HG03575 (cell line): Measurements from ENCODE around the gene NEK5.
"Not testable (repeated sequence)": the region's sequence is repeated elsewhere in the genome, so short reads cannot be mapped to it uniquely, and the experiment has no call there.

Experiments
- ATAC-seq: cut with Tn5 transposase; IDR thresholded peaks from one replicate; pipeline ENCODE4 v1.9.1; 2021; ENCODE audit not compliant: unreplicated experiment, insufficient number of reproducible peaks, low FRiP score; ENCODE audit errors: extremely low read depth

Gene NEK5

DNA sequence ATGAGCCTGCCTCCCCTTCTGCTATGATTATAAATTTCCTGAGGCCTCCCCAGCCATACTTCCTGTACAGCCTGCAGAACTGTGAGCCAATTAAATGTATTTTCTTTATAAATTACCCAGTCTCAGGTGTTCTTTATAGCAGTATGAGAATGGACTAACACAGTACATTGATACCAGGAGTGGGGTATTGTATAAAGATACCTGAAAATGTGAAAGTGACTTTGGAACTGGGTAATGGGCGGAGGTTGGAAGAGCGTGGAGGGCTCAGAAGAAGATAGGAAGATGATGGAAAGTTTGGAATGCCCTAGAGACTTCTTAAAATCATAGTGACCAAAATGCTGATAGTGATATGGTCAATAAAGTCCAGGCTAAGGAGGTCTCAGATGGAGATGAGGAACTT is 32.8 kb downstream of the NEK5 start:
- ATAC-seq = no peak

DNA sequence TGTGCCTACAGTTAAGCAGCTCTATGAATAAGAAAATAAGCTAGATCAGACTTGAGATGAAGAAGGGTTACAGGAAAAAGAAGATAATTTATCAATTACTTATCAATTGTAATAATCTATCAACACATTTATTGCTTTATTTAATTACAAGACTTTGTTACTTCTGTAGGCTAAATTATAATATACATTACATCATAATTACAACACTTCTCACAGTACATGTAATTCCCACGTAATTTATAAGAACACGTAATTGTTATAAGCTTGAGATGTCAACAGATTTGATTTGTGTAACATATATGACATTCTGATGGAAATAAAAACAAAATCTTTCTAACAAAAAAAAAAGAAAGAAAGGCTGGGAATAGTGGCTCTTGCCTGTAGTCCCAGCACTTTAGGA is 36.8 kb downstream of the NEK5 start:
- ATAC-seq = no peak

DNA sequence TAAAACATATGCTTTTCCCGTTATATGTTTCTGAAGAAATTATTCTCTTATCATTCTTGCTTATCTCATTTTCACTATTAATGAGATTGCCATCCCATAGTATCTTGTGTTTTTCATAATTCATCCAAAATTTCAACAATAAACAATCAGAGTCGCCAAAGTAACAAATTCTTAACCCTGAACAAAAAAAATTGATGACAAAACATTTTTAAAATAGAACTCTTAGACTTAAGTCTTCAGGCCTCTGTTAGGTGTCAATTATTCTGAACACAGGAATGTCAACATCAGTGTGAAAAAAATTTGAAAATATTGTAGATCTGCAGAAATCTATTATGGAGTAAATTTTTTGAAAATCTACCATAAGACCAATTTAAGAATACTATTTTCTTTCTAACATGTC is 37.4 kb downstream of the NEK5 start:
- no peak for ATAC-seq

DNA sequence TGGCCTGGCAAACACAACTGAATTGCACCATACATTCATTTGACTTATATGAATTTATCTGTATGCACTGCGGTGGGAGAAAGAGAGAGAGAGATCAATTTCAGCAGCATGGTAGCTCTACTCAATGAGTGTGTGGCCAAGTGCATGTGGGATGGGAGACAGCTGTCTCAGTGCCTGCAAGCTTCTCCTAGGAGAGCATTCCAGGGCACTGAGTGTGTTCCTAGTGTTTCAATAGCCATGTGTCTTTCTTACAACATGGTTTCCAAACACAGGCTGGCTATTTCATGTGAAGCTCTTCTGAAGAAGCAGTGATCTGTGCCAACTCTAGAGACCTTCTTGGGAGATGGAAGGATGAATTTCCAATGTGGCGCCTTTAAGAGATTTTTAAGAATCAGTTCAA is 43.5 kb downstream of the NEK5 start:
- no peak for ATAC-seq

DNA sequence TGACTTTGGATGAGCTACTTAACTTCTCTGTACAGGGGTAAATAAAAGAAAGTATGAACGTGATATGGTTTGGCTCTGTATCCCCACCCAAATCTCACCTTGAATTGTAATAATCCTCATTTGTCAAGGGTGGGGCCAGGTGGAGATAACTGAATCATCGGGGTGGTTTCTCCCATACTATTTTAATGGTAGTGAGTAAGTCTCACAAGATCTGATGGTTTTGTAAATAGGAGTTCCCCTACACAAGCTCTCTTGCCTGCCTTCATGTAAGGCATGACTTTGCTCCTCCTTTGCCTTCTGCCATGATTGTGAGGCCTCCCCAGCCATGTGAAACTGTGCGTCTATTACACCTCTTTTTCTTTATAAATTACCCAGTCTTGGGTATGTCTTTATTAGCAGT is 43.9 kb downstream of the NEK5 start:
- not testable (repeated sequence) for ATAC-seq

DNA sequence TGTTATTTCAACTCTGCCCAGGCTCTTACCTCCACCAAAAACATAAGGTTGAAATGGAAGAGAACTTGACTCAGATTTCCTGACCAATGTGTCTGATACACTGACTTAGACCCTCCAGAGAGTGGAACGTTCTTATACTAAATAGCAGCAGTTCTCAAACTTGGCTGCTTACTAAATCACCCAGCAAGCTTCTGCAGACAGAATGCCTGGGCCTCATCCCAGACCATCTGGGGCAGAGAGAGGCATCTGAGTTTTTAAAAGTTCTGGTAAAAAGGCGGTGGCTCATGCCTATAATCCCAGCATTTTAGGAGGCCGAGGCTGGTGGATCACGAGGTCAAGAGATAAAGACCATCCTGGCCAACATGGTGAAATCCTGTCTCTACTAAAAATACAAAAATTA is 46.3 kb downstream of the NEK5 start:
- no peak for ATAC-seq

DNA sequence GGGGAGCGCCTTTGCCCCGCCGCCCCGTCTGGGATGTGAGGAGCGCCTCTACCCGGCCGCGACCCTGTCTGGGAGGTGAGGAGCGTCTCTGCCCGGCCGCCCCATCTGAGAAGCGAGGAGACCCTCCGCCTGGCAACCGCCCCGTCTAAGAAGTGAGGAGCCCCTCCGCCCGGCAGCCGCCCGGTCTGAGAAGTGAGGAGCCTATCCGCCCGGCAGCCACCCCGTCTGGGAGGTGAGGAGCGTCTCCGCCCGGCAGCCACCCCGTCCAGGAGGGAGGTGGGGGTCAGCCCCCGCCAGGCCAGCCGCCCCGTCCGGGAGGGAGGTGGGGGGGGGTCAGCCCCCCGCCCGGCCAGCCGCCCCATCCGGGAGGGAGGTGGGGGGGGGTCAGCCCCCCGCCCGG is 49.0 kb downstream of the NEK5 start:
- ATAC-seq = not testable (repeated sequence)

DNA sequence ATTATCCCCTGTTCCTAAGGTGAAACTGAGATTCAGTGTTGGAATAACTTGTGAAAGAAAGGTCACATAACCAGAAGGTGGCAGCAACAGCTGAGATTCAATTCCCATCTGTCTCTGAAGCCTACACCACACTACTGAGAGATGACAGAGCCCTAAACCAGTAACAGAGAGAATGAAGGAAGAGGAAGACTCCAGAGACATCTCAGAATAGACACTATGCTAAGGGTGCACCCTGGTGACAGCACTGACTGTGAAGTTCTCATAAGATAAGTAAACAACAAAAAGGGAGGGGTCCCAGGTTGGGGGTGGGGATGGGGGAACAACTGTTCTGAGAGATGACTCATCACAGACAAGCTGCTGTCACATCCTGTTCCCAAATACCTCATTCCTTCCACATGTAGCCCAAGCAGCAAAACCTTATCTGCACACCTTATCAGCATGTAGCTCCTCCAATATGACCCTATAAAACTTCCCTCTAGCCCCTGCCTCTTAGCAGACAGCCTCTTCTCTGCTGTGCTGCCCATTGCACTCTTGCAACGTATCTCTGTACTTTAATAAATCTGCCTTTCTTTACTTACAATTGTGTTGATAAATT is 57.8 kb downstream of the NEK5 start:
- ATAC-seq = no peak

DNA sequence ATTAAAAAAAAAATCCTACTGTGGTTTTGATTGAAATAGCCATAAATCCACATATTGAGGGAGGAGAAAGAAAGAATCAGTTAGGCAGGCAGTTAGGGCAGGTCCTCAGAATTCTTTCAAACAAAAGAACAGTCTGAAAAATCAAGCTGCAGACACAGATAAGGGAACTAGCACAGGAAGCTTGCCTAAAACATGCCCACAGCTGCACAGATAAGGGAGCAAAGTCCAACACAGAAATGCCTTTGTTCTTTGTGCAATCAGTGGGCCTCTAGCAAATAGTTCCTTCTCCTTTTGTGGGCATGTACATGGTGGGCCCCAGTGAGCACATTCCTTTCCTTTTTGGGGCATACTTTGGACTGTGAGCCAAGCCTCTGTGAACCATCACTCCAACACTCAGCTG is 61.6 kb downstream of the NEK5 start:
- ATAC-seq = no peak

DNA sequence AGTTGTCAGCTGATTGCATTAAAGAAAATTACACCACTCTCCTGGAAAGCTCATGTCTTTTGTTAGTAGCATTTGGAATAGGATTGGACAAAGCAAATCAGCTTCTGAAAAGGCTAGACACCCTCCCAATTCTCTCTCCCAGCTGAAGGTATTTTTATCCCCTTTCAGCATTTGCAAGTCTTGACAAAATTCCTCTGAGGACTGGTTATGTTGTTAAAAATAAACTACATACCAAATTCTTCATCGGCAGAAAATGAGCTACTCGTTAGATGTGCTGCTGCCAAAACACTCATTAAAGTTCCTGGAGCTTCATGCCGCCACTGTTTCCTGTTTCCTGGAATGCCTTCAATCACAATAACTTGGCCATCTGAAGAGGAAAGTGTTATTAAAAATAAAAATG is 67.3 kb downstream of the NEK5 start:
- ATAC-seq = no peak

DNA sequence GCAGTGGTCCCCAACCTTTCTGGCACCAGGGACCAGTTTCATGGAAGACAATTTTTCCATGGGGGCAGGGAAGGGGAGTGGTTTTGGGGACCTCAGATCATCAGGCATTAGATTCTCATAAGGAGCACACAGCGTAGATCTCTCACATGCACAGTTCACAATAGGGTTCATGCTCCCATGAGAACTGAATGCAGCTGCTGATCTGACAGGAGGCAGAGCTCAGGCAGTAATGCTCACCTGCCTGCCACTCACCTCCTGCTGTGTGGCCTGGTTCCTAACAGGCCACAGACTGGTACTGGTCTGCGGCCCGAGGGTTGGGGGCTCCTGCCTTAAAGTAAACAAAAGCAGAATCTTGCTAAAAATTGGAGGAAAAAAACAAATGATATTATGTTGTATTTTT is 67.8 kb downstream of the NEK5 start:
- not testable (repeated sequence) for ATAC-seq

DNA sequence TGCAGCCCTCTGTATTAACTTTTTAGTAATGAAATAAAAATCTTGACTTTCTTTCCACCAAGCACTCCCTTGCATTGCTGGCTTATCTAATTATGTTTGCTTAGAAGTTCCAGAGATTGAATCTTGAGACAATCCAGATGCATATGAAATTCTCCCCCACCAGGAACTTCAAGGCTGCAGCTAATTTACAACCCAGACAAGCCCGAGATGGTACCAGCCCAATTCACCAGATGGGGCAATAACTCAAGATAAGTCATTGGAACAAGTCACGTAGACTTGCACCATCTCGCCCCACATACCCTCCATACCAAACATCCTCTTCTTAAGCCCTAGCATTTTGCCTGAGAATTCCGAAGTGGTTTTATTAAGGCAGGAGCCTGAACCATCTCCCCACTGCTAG is 75.4 kb downstream of the NEK5 start:
- ATAC-seq = no peak

DNA sequence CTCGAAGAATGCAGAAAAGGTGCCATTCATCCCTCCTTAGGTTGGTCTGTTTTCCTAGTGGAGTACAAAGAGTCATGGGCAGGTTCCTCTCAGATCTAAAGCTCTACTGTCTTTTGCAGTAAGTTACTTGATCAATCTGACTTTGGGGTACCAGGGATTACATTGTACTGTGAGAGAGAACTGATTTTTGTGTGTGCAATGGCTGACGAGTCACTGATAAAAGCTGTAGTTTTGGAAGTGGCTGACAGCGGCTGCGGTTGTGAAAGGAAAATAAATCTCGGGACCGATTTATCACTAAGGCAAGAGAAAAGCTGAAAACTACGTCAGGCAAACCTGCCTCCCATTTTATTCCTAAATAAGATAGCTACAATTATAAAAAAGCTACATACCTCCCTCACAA is 77.5 kb downstream of the NEK5 start:
- no peak for ATAC-seq

DNA sequence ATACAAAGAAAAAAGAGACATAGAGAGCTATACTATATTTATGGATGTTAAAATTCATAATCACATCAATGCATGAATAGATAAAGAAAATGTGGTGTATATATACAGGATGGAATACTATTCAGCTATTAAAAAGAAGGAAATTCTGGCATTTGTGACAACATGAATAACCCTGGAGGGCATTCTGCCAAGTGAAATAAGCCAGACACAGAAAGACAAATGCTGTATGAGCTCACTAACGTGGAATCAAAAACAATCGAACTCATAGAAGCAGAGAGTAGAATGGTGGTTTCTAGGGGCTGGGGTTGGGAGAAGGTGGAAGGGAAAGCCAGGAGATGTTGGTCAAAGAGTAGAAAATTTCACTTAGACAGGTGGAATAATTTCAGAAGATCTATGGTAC is 80.4 kb downstream of the NEK5 start:
- ATAC-seq = no peak

DNA sequence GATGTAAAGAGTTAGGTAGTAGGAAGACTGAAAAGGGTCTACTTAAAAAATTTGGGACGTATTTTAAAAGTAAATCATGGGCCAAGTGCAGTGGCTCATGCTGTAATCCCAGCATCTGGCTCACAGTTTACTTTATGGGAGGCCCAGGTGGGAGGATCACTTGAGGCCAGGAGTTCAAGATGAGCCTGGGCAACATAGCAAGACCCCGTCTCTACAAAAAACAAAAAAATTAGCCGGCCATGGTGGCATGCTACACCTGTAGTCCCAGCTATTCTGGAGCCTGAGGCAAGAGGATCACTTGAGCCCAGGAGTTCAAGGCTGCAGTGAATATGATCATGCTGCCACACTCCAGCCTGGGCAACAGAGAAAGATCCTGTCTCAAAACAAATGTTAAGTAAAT is 81.4 kb downstream of the NEK5 start:
- no peak for ATAC-seq

DNA sequence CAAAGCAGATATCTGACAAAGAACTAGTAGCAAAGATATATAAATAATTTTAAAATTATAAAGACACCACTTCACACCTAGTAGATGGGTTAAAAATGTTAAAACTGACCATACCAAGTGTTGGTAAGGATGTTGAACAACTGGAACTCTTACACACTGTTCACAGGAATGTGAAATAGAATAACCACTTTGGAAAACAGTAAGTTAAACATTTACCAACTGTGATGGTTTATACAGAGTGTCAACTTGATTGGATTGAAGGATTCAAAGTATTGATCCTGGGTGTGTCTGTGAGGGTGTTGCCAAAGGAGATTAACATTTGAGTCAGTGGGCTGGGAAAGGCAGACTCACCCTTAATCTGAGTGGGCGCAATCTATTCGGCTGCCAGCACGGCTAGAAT is 85.2 kb downstream of the NEK5 start:
- ATAC-seq = no peak

DNA sequence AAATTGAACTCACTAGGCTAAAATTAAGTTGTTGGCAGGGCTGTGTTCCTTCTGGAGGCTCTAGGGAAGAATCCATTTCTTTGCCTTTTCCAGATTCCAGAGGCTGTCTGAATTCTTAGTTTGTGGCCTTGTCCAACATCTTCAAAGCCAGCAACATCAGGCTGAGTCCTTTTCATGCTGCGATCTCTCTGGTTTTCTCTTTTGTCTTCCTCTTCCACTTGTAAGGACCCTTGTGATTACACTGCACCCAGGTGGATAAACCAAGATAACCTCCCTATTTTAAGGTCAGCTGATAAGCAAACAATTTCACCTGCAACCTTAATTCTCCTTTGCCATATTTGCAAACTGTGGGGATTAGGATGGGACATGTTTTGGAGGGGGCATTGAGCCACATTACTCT is 92.8 kb downstream of the NEK5 start:
- ATAC-seq = no peak

DNA sequence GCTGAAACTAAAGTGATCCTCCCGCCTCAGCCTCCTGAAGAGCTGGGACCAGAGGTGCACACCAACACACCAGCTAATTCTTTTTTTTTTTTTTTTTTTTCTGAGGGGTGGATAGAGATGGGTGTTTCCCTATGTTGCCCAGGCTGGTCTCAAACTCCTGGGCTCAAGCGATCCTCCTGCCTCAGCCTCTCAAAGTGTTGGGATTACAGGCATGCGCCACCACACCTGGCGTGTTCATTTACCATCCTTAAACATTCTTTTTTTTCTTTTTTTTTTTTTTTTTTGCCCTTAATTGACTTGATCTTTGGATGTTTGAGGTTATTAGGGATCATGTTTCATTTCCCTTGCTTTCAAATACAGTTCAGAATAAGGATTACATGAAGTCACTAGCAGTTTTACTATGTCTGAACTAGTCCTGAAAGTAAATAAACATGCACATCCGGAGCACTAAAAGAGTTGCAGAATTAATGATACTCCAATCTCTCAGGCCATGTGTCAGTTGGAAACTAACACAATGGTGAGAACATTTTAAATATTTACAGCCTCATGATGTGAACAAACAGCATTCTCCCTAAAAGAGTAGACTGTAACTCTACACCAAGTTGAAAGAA is 94.2 kb downstream of the NEK5 start:
- no peak for ATAC-seq

DNA sequence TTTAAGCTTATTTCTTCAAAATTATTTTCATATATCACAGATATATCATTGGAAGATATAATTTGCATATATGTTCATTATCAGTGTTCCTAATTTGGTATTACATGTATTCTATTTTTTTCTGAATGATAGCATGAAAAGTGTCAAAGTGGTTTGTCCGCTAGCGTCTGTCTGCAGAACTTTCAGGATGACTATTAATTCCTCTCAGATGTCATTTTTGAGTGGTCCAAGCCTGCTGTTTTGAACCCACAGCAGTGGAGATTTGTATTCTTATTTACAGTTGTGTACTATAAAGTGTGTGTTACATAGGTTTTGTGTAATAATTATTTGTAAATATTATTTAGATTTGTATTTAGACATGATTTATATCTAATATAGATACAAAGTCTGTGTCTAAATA is 95.8 kb downstream of the NEK5 start:
- no peak for ATAC-seq

DNA sequence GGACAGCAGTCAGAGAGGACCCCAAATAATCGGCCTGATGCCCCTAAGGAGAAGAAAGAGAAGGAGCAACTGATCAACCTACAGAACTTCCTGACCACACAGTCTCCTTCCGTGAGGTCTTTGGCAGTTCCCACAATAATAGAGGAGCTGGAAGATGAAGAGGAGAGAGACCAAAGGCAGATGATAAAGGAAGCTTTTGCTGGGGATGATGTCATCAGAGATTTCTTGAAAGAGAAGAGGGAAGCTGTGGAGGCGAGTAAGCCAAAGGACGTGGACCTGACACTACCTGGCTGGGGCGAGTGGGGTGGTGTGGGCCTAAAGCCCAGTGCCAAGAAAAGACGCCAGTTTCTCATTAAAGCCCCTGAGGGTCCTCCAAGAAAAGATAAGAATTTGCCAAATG is 98.5 kb downstream of the NEK5 start:
- not testable (repeated sequence) for ATAC-seq

DNA sequence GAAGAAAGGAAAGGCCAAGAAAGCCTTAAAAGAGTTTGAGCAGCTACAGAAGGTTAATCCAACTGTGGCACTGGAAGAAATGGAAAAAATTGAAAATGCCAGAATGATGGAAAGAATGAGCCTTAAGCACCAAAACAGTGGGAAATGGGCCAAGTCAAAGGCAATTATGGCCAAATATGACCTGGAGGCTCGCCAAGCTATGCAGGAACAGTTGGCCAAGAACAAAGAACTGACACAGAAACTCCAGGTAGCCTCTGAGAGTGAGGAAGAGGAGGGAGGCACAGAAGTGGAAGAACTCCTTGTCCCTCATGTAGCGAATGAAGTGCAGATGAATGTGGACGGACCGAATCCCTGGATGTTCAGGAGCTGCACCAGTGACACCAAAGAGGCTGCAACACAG is 99.3 kb downstream of the NEK5 start:
- no peak for ATAC-seq
